ENCODE results near the gene RIMS1.

The RIMS1 gene

DNA sequence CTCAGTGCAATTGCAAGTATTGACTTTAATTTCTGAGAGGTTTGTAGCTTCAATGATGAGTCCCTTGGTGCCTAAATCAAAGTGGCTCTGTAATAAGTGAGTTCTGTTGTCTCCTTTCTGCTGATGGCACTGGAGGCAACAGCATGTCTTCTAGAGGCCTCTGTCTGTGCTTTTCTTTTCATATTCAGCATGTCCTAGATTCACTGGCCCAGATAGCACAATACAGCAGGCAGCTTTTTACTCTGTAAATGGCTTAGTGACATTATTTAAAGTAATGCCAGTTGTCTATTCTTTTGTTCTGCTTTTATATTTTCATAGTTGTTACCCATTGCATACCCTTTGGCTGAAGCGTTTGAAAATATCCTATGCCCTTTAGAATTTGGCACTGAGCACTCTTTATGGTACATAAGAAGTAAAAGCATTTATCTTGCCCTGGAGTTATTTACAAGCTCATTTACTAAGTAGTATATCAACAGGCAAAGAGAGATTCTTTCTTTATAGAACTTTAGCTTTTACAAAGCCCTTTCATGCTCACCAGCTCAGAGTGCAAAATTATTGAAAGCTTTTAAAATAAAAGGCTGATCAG, 464.0 kb downstream of the RIMS1 start:
- Histone ChIP-seq H4K20me1 (ENCODE audit: insufficient read depth, low read length) (no peaks in the 10 kb centered on the region), H3K9me2 (replicated peaks; ENCODE audit: insufficient read depth, low read length) (no peaks in the 10 kb centered on the region), H3K36me3 (replicated peaks; ENCODE audit: insufficient read depth, low read length) (no peaks in the 10 kb centered on the region), H3K9ac (ENCODE audit: low read length) (no peak overlapping the region), H3K79me2 (ENCODE audit: low read length) (no peaks in the 10 kb centered on the region), H3K4me1 (ENCODE audit: low read length) (no peaks in the 10 kb centered on the region), H2AFZ (ENCODE audit: low read length) (no peak overlapping the region), H3K27ac (ENCODE audit: low read length) (no peak overlapping the region), H3K27me3 (replicated peaks; ENCODE audit: insufficient read depth, low read length) (no peaks in the 10 kb centered on the region), H3K4me2 (ENCODE audit: low read depth, low read length) (no peak overlapping the region), H3F3A (ENCODE audit: insufficient read depth, low read length) (no peaks in the 10 kb centered on the region), H3K4me3 (ENCODE audit: low read length) (no peak overlapping the region), H3K9me3 (replicated peaks; ENCODE audit: insufficient read depth, low read length) (no peaks in the 10 kb centered on the region)
- no peak for DNase-seq
- no peak for TF ChIP-seq EZH2phosphoT487 (IDR thresholded peaks at IDR 0.05; ENCODE audit: low read length)
- no peak for TF ChIP-seq EZH2 (optimal IDR thresholded peaks at IDR 0.05; ENCODE audit: low read depth, low read length)
- TF ChIP-seq, protein P1, sequence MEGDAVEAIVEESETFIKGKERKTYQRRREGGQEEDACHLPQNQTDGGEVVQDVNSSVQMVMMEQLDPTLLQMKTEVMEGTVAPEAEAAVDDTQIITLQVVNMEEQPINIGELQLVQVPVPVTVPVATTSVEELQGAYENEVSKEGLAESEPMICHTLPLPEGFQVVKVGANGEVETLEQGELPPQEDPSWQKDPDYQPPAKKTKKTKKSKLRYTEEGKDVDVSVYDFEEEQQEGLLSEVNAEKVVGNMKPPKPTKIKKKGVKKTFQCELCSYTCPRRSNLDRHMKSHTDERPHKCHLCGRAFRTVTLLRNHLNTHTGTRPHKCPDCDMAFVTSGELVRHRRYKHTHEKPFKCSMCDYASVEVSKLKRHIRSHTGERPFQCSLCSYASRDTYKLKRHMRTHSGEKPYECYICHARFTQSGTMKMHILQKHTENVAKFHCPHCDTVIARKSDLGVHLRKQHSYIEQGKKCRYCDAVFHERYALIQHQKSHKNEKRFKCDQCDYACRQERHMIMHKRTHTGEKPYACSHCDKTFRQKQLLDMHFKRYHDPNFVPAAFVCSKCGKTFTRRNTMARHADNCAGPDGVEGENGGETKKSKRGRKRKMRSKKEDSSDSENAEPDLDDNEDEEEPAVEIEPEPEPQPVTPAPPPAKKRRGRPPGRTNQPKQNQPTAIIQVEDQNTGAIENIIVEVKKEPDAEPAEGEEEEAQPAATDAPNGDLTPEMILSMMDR (IDR thresholded peaks at IDR 0.05; ENCODE audit: low read length), result no peak

DNA sequence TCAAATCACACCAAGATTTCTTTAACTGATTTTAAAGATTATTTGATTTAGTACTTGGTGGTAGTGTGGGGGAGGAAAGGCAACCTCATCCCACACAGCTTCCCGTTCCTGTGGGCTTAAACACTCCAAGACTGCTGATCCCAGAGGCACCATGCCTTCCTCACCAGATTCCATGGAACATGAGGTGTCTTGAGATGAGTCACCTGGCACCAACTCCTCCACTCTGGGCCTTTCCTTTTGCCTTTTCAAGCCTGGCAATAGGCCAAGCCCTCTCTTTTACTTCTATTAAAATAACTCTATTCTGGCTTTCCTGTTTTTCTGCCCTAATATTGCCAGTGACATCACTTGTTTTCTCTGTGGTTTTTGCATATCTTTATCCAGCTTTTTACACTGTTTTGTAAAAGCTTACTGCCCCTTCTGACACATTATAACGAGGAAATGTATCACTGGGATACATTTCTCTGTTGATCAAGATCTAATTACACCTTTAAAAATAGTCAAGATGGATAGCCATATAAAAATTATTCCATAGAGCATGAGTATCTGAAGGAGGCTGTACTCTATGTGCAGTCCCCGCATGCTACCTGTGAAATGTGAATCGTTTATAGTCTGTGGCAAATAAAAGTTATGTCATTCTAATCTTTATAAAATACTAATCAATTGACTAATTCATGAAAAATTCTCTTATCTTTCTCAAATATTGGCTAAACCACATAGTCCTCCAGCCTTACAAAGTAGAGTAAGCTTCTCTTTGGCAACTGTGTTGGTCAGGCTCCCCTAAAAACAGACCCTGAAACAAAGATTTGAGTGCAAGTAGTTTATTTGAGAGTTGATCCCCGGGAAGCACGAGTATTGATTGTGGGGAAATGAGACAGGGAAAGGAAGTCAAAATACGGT, 477.7 kb downstream of the RIMS1 start:
- H3K27me3 ChIP-seq (replicated peaks; ENCODE audit: insufficient read depth, low read length), result no peaks in the 10 kb centered on the region
- no peaks in the 10 kb centered on the region for H3K9me2 ChIP-seq (replicated peaks; ENCODE audit: insufficient read depth, low read length)
- no peak for DNase-seq
- H3K4me3 ChIP-seq (ENCODE audit: low read length), result no peak overlapping the region
- no peak overlapping the region for H3K27ac ChIP-seq (ENCODE audit: low read length)
- no peak overlapping the region for H3K4me2 ChIP-seq (ENCODE audit: low read depth, low read length)
- H3K9ac ChIP-seq (ENCODE audit: low read length), result no peak overlapping the region
- H2AFZ ChIP-seq (ENCODE audit: low read length), result no peak overlapping the region
- no peaks in the 10 kb centered on the region for H3F3A ChIP-seq (ENCODE audit: insufficient read depth, low read length)
- H4K20me1 ChIP-seq (ENCODE audit: insufficient read depth, low read length), result no peaks in the 10 kb centered on the region
- no peaks in the 10 kb centered on the region for H3K9me3 ChIP-seq (replicated peaks; ENCODE audit: insufficient read depth, low read length)
- no peaks in the 10 kb centered on the region for H3K36me3 ChIP-seq (replicated peaks; ENCODE audit: insufficient read depth, low read length)
- H3K79me2 ChIP-seq (ENCODE audit: low read length), result no peaks in the 10 kb centered on the region
- TF ChIP-seq EZH2 (optimal IDR thresholded peaks at IDR 0.05; ENCODE audit: low read depth, low read length) (no peak), EZH2phosphoT487 (IDR thresholded peaks at IDR 0.05; ENCODE audit: low read length) (no peak)
- TF ChIP-seq, protein P1 (IDR thresholded peaks at IDR 0.05; ENCODE audit: low read length), result no peak
- no peaks in the 10 kb centered on the region for H3K4me1 ChIP-seq (ENCODE audit: low read length)

DNA sequence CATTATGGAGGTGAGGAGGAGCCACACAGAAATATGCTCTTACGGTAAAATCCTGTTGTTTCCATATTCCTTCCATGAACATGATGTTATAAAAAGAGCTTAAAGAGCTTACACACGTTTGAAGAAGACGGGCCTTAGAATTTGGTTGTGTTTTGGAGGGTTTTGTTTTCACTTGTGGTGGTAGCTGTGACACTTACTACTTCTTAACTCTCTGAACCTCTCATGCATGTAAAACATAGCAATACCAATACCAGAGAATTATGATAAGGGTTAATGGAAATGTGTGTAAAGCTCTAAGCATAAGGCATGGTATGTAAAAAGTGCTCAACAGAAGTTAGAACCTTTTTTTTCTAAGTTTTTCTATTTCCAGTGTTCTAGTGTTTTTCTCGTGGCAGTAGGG, 479.4 kb downstream of the RIMS1 start:
- TF ChIP-seq EZH2 (optimal IDR thresholded peaks at IDR 0.05; ENCODE audit: low read depth, low read length) (no peak), EZH2phosphoT487 (IDR thresholded peaks at IDR 0.05; ENCODE audit: low read length) (no peak)
- TF ChIP-seq, protein P1 (IDR thresholded peaks at IDR 0.05; ENCODE audit: low read length), result no peak
- Histone ChIP-seq H4K20me1 (ENCODE audit: insufficient read depth, low read length) (no peaks in the 10 kb centered on the region), H3K27ac (ENCODE audit: low read length) (no peak overlapping the region), H3K4me3 (ENCODE audit: low read length) (no peak overlapping the region), H3K9ac (ENCODE audit: low read length) (no peak overlapping the region), H3K9me3 (replicated peaks; ENCODE audit: insufficient read depth, low read length) (no peaks in the 10 kb centered on the region), H3K27me3 (replicated peaks; ENCODE audit: insufficient read depth, low read length) (no peaks in the 10 kb centered on the region), H2AFZ (ENCODE audit: low read length) (no peak overlapping the region), H3K4me1 (ENCODE audit: low read length) (no peaks in the 10 kb centered on the region), H3K9me2 (replicated peaks; ENCODE audit: insufficient read depth, low read length) (no peaks in the 10 kb centered on the region), H3K4me2 (ENCODE audit: low read depth, low read length) (no peak overlapping the region), H3F3A (ENCODE audit: insufficient read depth, low read length) (no peaks in the 10 kb centered on the region), H3K36me3 (replicated peaks; ENCODE audit: insufficient read depth, low read length) (no peaks in the 10 kb centered on the region), H3K79me2 (ENCODE audit: low read length) (no peaks in the 10 kb centered on the region)
- DNase-seq, result no peak
